ENCODE data around the gene ZFYVE19. TPM values are rescaled to one million over a fixed set of nuclear protein-coding genes. Genes with fewer than 3 reads are reported as not detected.

The ZFYVE19 gene
- total and polyA plus RNA-seq, 2 of the 13 experiments (the other 11 are each of a cell fraction or from before 2014, with no cell fraction given), result 23.3 to 44.0 TPM

DNA sequence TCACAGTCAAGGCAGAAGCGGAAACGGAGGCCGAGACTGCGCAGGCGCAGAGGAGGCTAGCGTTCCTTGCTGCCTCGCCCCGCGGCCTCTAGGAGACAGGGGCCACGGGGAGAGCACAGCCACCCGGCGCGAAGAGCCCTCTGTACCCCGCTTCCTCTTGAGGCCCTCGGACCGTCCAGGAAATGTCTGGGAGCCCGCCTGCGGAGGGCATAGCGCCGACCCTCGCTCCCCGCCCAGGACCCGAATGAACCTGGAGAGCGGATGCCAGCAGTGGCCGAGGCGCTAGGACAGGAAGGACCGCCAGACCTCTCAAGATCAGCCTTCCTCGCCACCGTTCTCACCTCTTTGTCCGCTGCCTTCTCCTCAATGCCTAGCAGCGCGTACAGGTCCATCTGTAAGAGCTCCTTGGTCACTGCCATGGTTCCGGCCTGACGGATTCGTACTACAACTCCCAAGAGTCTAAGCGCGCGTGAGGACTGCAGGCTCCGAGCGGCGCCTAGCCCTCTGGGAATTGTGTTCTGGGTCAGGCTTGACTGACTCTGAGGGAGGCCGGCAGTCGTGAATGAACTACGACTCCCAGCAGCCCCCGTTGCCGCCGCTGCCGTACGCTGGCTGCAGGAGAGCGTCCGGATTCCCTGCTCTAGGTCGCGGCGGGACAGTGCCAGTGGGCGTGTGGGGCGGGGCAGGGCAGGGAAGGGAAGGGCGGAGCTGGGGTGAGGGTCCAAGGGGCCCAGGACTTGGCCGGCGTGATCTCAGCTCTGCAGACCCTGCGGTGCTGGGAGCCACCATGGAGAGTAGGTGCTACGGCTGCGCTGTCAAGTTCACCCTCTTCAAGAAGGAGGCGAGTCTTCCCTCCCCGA, at the start of gene ZFYVE19, which contains the start of gene DNAJC17 (continued):
- TF ChIP-seq, protein P1, sequence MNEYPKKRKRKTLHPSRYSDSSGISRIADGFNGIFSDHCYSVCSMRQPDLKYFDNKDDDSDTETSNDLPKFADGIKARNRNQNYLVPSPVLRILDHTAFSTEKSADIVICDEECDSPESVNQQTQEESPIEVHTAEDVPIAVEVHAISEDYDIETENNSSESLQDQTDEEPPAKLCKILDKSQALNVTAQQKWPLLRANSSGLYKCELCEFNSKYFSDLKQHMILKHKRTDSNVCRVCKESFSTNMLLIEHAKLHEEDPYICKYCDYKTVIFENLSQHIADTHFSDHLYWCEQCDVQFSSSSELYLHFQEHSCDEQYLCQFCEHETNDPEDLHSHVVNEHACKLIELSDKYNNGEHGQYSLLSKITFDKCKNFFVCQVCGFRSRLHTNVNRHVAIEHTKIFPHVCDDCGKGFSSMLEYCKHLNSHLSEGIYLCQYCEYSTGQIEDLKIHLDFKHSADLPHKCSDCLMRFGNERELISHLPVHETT (CRISPR knock-in tag; conservative IDR thresholded peaks at IDR 0.05), result 0 out of 2 replicates have a peak, but pooled peaks have one; percentile 46
- TF ChIP-seq ARHGAP35 (CRISPR knock-in tag; IDR thresholded peaks at IDR 0.05; ENCODE audit: borderline replicate concordance) (peak; percentile 66; the same call in 1 of the 2 replicates), U2AF2 (IDR thresholded peaks at IDR 0.05; ENCODE audit: low read depth, low read length) (no peak), NAIF1 (CRISPR knock-in tag; IDR thresholded peaks at IDR 0.05; ENCODE audit: borderline replicate concordance) (peak; percentile 62; the same call in 1 of the 2 replicates), ZNF768 (CRISPR knock-in tag; IDR thresholded peaks at IDR 0.05) (peak; percentile 40; the same call in 1 of the 2 replicates), REPIN1 (CRISPR knock-in tag; IDR thresholded peaks at IDR 0.05; ENCODE audit: borderline replicate concordance, low read depth) (peak; percentile 86), ZNF121 (CRISPR knock-in tag; IDR thresholded peaks at IDR 0.05) (no peak), ZNF672 (CRISPR knock-in tag; IDR thresholded peaks at IDR 0.05) (no peak), PHF5A (CRISPR knock-in tag; IDR thresholded peaks at IDR 0.05; ENCODE audit: low read depth, unreplicated experiment) (peak; percentile 71), HOXA5 (CRISPR knock-in tag; IDR thresholded peaks at IDR 0.05) (0 out of 2 replicates have a peak, but pooled peaks have one; percentile 46), NFYB (CRISPR knock-in tag; IDR thresholded peaks at IDR 0.05) (peak; percentile 53), FIP1L1 (IDR thresholded peaks at IDR 0.05; ENCODE audit: borderline replicate concordance, insufficient read depth, low read depth, low read length) (no peak), YEATS2 (CRISPR knock-in tag; IDR thresholded peaks at IDR 0.05; ENCODE audit: borderline replicate concordance) (peak; percentile 63; the same call in 1 of the 2 replicates), AGO2 (optimal IDR thresholded peaks at IDR 0.05; ENCODE audit: low read depth, low read length) (peak; percentile 71), ZNF709 (CRISPR knock-in tag; IDR thresholded peaks at IDR 0.05) (peak; percentile 29), SRSF4 (IDR thresholded peaks at IDR 0.05; ENCODE audit: low read depth, low read length, poor library complexity, severe bottlenecking) (no peak), RXRA (CRISPR knock-in tag; IDR thresholded peaks at IDR 0.05) (peak; percentile 89), GATA4 (IDR thresholded peaks at IDR 0.05; ENCODE audit: borderline replicate concordance, low read depth) (peak; percentile 54; the same call in 1 of the 2 replicates), ATF7 (IDR thresholded peaks at IDR 0.05) (no peak), ATF7 (CRISPR knock-in tag; IDR thresholded peaks at IDR 0.05) (no peak), ZBTB42 (CRISPR knock-in tag; IDR thresholded peaks at IDR 0.05) (no peak)
- TF ChIP-seq, protein P2, sequence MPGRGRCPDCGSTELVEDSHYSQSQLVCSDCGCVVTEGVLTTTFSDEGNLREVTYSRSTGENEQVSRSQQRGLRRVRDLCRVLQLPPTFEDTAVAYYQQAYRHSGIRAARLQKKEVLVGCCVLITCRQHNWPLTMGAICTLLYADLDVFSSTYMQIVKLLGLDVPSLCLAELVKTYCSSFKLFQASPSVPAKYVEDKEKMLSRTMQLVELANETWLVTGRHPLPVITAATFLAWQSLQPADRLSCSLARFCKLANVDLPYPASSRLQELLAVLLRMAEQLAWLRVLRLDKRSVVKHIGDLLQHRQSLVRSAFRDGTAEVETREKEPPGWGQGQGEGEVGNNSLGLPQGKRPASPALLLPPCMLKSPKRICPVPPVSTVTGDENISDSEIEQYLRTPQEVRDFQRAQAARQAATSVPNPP (CRISPR knock-in tag; IDR thresholded peaks at IDR 0.05), result 0 out of 2 replicates have a peak, but pooled peaks have one; percentile 42
- TF ChIP-seq, protein P3, sequence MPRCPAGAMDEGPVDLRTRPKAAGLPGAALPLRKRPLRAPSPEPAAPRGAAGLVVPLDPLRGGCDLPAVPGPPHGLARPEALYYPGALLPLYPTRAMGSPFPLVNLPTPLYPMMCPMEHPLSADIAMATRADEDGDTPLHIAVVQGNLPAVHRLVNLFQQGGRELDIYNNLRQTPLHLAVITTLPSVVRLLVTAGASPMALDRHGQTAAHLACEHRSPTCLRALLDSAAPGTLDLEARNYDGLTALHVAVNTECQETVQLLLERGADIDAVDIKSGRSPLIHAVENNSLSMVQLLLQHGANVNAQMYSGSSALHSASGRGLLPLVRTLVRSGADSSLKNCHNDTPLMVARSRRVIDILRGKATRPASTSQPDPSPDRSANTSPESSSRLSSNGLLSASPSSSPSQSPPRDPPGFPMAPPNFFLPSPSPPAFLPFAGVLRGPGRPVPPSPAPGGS (CRISPR knock-in tag; IDR thresholded peaks at IDR 0.05), result peak; percentile 65; the same call in 1 of the 2 replicates
- TF ChIP-seq, protein P4, sequence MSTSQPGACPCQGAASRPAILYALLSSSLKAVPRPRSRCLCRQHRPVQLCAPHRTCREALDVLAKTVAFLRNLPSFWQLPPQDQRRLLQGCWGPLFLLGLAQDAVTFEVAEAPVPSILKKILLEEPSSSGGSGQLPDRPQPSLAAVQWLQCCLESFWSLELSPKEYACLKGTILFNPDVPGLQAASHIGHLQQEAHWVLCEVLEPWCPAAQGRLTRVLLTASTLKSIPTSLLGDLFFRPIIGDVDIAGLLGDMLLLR (CRISPR knock-in tag; IDR thresholded peaks at IDR 0.05), result peak; percentile 66; the same call in 1 of the 2 replicates
- TF ChIP-seq, protein P5, sequence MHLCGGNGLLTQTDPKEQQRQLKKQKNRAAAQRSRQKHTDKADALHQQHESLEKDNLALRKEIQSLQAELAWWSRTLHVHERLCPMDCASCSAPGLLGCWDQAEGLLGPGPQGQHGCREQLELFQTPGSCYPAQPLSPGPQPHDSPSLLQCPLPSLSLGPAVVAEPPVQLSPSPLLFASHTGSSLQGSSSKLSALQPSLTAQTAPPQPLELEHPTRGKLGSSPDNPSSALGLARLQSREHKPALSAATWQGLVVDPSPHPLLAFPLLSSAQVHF (CRISPR knock-in tag; IDR thresholded peaks at IDR 0.05), result no peak

Measured in HepG2 (cell line).